Nephron progenitor cell (in vitro differentiated cells): ENCODE measurements around the gene PNPLA8.

Experiments used
- DNase-seq: peaks from one replicate; pipeline ENCODE4 v3.0.0; 2021
- H3K27ac Mint-ChIP-seq: 2 replicates; pipeline ENCODE4 v1.8.0; 2021; ENCODE audit warnings: mild to moderate bottlenecking, moderate library complexity, mixed read lengths
- H3K27me3 Mint-ChIP-seq: 2 replicates; pipeline ENCODE4 v1.8.0; 2021; ENCODE audit warnings: mild to moderate bottlenecking, low read depth, mixed read lengths; ENCODE audit not compliant: poor library complexity
- H3K36me3 Mint-ChIP-seq: 2 replicates; pipeline ENCODE4 v1.8.0; 2021; ENCODE audit warnings: low read depth, mixed read lengths
- H3K4me1 Mint-ChIP-seq: 2 replicates; pipeline ENCODE4 v1.8.0; 2021; ENCODE audit warnings: mixed read lengths
- H3K4me3 Mint-ChIP-seq: 2 replicates; pipeline ENCODE4 v1.8.0; 2021; ENCODE audit warnings: mild to moderate bottlenecking, moderate library complexity, mixed read lengths
- H3K9me3 Mint-ChIP-seq: 2 replicates; pipeline ENCODE4 v1.8.0; 2021; ENCODE audit warnings: mild to moderate bottlenecking, moderate library complexity, mixed read lengths
- TF ChIP-seq, protein P1 (sequence below): fragments of 200-600 bp; sonication (generic); IDR thresholded peaks from 2 replicates; pipeline ENCODE4 v1.5.0; 2021; ENCODE audit warnings: antibody characterized with exemption

Gene PNPLA8

DNA sequence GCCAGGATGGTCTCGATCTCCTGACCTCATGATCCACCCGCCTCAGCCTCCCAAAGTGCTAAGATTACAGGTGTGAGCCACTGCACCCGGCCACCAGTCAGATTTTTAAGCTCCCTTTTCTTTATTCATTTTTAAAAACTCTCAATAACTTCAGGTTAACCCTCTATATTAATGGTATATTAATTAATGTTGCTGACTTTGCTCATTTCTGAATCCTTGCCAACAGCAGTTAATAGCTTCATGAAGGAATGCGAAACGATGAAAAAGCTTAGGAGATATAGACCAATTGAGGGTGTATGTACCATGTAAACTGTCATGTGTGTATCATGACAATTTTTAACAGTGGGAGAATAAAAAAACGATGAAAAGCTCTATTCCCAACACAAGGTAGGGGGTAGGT, 27.5 kb downstream of the PNPLA8 start:
- DNase-seq, result no peak
- Mint-ChIP-seq H3K4me3 (no peak overlapping the region), H3K36me3 (peaks cover 27% of the 10 kb centered on the region), H3K4me1 (no peaks in the 10 kb centered on the region), H3K9me3 (no peaks in the 10 kb centered on the region), H3K27ac (no peak overlapping the region), H3K27me3 (no peaks in the 10 kb centered on the region)
- TF ChIP-seq, protein P1, sequence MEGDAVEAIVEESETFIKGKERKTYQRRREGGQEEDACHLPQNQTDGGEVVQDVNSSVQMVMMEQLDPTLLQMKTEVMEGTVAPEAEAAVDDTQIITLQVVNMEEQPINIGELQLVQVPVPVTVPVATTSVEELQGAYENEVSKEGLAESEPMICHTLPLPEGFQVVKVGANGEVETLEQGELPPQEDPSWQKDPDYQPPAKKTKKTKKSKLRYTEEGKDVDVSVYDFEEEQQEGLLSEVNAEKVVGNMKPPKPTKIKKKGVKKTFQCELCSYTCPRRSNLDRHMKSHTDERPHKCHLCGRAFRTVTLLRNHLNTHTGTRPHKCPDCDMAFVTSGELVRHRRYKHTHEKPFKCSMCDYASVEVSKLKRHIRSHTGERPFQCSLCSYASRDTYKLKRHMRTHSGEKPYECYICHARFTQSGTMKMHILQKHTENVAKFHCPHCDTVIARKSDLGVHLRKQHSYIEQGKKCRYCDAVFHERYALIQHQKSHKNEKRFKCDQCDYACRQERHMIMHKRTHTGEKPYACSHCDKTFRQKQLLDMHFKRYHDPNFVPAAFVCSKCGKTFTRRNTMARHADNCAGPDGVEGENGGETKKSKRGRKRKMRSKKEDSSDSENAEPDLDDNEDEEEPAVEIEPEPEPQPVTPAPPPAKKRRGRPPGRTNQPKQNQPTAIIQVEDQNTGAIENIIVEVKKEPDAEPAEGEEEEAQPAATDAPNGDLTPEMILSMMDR, result no peak

DNA sequence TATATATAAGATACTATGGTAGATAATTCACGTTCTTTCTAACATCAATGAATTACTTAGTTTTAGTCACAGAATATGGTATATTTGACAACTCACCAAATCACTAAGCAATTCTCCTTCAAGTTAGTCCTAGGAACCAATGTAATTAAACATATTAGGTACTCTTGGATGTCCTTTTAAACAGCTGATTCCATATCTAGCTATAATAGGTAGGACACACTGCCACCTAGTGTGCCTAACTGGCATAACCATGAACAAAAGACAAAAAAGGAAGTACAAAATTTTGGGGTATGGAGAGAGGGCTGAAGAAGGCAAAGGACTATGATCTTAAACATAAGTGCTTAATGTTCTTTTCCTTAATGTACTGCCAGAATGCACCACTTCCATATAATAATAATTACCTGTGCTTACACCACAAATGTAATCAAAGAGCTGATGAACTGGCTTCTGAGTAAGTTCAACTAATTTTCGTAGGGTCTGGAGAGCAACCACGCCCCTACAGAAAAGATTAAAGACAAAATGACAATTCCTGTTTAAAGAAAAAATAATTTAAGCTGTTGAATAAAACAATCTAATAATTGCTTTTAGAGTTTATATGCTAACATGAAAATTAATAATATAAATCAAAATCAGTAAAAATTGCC, 28.7 kb downstream of the PNPLA8 start:
- Mint-ChIP-seq H3K27ac (no peak overlapping the region), H3K27me3 (peaks cover 3% of the 10 kb centered on the region), H3K9me3 (no peaks in the 10 kb centered on the region), H3K36me3 (peaks cover 26% of the 10 kb centered on the region), H3K4me1 (no peaks in the 10 kb centered on the region), H3K4me3 (no peak overlapping the region)
- peak; percentile 55 for DNase-seq
- TF ChIP-seq, protein P1, result peak; percentile 88

GRCh38 chr7:108492742-108493141, 33.2 kb downstream of the PNPLA8 start:
- H3K4me1 Mint-ChIP-seq, result no peaks in the 10 kb centered on the region
- no peak for DNase-seq
- TF ChIP-seq, protein P1, result no peak
- no peak overlapping the region for H3K27ac Mint-ChIP-seq
- H3K4me3 Mint-ChIP-seq, result no peak overlapping the region
- no peaks in the 10 kb centered on the region for H3K9me3 Mint-ChIP-seq
- H3K27me3 Mint-ChIP-seq, result peaks cover 3% of the 10 kb centered on the region
- H3K36me3 Mint-ChIP-seq, result peaks cover 17% of the 10 kb centered on the region

DNA sequence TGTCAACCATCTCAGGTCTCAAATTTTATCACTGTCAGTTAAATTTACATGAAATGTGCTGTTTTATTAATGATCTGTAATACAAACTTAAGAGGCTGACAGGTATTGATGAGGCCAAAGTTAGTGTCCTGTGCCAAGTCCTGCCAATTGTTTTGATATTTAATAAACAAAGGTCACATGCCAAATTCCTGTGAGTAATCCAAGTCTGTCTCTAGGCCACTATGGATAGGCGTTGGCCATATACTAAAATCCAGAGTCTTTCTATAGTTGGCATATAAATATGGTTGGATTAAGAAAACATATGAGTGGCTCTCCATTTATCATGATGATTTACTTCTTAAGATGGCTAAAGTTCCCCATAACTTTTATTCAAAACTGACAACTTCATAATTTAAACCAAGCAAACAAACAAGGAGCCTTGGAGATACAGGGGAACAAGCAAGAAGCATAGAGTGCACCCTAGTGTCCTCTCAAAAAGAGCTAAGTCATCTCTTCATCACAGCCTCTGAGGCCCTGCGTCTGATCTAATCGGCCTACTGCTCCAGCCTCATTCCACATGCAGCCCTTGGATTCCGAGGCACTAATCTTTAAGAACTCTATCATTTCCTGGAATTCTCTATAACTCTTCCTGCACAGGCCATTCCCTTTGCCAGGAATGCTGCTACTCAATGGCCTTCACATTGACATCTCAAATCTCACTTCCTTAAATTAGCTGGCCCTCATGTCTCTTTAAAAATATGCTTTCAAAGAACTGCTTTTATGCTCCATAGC, 37.0 kb downstream of the PNPLA8 start:
- Mint-ChIP-seq H3K27me3 (peaks cover 3% of the 10 kb centered on the region), H3K9me3 (no peaks in the 10 kb centered on the region), H3K4me1 (no peaks in the 10 kb centered on the region), H3K27ac (peak overlapping the region; percentile 66), H3K4me3 (no peak overlapping the region), H3K36me3 (peaks cover 10% of the 10 kb centered on the region)
- TF ChIP-seq, protein P1, result no peak
- no peak for DNase-seq

- no peak for DNase-seq
- Mint-ChIP-seq H3K4me1 (no peaks in the 10 kb centered on the region), H3K9me3 (no peaks in the 10 kb centered on the region), H3K4me3 (no peak overlapping the region), H3K27ac (no peak overlapping the region), H3K27me3 (no peaks in the 10 kb centered on the region), H3K36me3 (peaks cover 5% of the 10 kb centered on the region)
- TF ChIP-seq, protein P1, result no peak
Measured at GRCh38 chr7:108487646-108488045, 38.3 kb downstream of the PNPLA8 start.
